ENCODE data around the gene PSENEN.
"Not testable (repeated sequence)": the region's sequence is repeated elsewhere in the genome, so short reads cannot be mapped to it uniquely, and the experiment has no call there.

Gene PSENEN

DNA sequence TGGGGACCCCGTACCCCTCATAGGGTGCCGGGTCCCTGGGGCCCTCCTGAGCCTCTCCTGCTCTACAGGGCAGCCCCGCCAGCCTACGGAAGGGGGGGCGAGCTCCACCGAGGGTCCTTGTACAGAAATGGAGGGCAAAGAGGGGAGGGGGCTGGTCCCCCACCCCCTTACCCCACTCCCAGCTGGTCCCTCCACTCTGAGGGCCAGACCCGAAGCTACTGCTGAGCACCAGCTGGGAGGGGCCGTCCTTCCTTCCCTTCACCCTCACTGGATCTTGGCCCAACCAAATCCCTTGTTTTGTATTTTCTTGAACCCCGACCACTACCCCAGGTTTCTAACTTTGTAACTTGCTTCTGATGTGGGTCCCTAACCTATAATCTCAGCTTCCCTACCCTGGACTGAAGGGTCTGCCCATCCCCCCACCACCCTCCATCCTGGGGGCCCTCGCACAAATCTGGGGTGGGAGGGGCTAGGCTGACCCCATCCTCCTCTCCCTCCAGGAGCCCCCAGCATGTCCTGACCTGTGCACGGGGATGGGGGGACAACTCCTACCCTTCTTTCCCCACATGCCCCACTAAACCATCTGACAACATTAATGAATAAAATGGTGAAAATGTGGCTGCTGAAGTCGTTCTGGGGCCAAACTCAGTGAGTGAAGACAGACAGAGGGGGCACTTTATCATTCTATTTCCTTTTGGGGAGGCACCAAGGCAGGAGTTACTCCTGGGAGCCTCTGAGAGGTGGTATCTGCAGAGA is 42.9 kb downstream of the PSENEN start:
- no peak for DNase-seq (ENCODE audit: low spot score)

DNA sequence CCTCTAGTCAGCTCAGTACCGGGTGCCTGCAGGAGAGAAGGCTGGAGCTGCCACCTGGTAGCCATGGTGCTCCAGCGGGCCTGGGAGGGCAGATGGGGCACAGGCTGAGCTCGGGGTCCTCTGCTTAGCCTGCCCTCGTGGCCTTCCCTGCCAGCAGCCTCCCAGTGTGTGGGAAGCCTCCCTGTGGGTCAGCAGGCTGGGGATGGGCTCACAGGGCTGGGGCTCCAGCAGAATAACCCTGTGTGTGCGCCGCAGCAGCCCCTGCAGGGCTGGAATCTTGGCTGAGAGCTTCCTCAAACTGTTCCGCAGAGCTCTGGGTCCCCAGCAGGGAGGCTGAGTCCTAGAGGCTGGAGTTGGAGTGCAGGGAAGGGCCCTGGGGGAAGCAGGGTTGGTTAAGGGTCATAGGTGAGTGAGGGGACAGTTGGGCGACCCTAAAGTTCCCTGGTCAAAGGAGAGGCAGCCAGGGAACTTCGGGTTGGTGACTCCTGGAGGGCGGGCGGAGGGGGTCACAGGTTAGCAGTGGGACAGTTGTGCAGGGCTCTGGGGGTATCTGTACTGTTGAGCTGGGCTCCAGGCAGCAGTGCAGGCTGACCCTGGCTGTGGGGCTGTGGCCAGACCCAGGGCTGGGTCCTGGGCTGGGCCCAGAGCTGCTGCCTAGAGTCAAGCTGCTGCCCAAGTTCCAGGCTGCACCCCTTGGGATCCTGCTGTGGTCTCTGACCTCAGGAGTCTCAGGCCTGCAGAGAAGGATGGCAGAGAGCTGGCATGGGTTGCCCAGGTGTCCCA is 43.9 kb downstream of the PSENEN start:
- DNase-seq (ENCODE audit: low spot score), result no peak

DNA sequence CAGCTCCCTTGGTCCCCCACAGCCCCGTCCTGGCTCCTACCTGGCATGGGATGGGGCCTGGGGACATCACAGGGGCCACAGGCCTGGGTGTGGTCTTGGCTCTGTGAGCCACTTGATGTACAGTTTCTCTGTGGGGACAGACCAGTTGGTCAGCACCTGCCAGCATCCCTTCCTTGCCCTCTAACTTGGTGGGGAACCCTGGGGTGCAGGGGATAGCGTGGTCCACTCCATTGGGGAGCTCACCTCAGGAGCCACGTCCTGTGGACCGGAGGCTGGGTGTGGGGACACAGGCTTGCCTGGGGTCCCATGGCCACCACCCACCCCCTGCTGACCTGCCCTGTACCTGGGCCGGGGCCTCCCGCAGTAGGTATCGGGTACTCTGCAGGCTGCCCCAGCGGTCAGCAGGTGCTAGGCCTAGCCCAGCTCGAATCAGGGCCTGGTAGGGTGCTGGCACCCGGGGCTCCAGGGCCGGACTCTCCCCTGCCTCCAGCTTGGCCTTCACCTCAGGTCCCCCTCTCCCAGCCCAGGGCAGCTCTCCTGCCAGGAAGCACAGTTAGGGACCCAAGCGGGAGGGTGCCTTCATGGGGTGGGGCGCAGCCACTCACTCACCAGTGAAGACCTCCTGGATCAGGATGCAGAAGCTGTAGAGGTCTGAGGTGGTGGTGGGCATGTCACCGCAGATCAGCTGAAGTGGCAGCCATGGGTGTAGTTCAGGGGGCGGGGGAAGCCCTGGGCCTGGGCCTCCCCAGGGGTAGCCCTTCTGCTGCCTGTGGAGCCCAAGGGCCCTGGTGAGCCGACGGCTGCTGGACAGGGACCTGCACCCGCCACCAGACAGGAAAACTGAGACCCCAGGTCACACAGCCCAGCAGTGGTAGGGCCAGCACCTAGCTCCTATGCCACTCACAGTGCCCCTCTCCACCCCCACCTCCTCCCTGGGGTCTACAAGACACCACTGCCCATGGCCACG is 44.8 kb downstream of the PSENEN start:
- DNase-seq (ENCODE audit: low spot score), result no peak

DNA sequence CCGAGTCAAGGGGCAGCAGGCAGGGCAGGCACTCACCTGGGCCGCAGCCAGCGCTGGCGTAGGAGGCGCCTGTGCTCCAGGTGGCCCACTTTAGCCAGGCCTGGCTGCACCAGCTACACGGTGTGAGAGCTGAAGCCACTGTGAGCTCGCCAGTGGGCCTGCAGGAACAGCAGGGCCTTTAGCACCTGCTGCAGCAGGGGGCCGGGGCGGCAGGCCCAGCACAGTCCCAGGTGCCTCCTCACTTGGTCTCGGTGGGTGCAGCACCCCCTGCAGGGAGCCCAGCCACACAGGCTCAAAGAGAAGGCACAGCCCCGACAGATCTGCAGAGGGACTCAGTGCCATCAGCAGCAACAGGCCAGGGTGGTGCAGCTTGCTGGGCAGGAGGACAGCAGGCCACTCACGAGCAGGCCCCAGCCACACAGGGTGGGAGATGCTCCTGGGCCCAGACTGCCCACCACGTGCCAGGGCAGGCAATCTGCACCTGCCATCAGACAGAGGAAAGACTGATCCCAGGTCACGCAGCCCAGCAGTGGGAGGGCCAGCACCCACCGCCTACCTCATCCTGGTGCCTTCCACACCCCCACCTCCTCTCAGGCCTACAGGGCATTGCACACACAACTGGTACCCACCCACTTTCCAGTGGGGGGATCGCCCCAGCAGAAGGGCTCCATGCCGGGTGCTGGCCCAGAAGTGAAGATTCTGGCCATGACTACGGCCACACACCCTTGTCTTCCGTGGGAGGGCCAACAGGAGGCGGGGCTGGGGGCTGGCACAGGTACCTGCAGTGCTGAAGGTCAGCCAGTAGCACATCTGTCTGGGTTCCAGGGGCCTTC is 45.7 kb downstream of the PSENEN start:
- DNase-seq (ENCODE audit: low spot score), result no peak

DNA sequence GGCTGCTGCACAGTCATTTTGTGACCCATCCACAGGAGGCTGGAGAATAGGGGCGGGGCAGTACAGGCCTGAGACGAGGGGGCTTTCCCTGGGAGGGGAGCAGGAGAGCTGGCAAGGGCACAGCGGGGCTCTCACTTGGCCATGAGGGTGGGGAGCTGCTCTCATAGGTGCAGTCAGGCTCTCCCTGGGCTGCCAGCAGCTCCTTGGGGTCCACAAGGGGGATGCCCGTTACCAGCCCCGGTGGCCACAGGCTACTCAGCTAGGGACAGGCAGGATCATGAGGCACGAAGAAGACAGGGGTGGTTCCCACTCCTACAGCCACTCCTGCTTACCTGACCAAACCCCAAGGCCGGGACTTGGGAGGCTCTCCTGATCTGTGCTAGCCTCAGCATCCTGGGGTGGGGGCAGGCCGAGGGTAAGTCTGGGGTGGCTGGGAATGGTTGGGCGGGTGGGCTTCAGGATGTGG is 46.4 kb downstream of the PSENEN start:
- no peak for DNase-seq (ENCODE audit: low spot score)

DNA sequence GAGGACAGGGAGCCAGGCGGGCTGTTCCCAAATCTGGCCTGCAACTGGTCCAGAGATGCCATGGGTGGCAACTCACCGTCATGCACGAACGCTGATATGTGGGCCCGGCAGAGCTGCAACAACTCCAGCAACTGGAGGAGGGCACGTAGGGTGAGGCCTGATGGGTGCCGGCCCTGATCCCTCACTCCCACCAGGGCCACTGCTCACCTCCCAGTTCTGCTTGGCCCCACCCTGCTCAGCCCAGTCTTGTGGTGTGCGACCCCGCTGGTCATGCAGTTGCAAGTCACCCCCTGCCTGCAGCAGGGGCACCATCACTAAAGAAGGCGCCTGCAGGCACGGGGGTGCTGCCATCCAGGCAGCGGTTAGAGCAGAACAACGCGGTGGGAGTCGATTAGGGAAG is 46.9 kb downstream of the PSENEN start:
- DNase-seq (ENCODE audit: low spot score), result no peak

DNA sequence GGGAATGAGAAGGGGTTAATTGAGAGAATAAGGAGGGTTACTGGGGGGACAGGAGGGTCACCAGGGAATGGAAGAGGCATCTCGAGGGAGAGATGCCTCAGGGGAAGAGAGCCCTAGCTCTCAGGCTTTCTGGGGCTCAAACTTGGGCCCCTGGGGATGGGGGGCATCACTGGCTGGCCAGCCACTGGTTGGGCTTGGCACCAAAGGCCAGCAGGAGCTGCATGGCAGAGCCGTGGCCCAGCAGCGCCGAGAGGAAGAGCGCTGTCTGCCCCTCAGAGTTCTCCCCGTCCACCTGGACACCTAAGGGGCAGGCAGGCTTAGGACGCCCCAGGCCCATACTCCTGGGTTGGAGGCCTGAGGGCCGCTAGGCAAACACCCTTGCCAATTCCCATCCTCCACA is 47.4 kb downstream of the PSENEN start:
- no peak for DNase-seq (ENCODE audit: low spot score)

DNA sequence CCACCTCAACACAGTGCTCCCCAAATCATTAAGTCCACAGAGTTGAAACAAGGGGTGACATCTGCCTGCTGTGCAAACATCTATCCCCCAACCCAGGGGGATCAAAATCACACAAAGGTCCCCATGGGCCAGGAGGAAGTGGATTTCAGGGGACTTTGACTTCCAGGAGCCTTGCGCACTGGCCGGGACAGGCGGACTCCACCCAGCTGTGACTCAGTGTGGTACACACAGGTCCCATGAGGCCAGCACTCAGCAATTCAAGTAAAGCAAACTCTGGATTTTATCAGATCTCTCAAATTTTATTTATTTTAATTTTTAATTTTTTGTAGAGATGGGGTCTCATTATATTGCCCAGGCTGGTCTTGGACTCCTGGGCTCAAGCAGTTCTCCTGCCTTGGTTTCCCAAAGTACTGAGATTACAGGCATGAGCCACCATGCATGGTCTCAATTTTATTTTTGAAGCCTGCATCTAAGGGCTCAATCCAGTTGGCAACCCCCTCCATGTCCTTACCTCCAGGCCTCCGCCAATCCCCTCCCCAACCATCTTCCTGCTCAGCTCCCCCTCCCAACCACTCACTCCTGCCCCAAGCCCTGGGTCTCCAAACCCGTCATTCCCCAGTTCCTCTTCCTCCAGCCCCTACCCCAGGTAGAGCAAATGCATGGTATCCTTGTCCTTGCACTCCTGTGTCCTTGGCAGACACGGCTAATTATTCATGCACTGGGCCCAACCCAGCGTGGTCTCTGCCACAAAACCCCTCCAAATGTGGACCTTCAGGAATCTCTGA is 48.1 kb downstream of the PSENEN start:
- no peak for DNase-seq (ENCODE audit: low spot score)

DNA sequence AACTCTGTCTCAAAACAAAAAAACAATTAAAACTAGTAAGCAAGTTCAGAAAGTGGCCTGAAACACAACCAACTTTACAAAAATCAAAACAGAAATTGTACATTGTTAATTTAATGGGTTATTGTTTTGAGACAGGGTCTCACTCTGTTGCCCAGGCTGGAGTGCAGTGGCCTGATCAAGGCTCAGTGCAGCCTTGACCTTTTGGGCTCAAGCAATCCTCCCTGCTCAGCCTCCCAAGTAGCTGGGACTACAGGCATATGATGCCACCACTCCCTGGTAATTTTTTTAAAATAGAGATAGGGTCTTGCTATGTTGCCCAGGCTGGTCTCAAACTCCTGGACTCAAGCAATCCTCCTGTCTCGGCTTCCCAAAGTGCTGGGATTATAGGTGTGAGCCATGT is 50.1 kb downstream of the PSENEN start:
- DNase-seq (ENCODE audit: low spot score), result not testable (repeated sequence)
